ENCODE measurements around the gene DARS1. TPM values are rescaled to one million over a fixed set of nuclear protein-coding genes. Genes with fewer than 3 reads are reported as not detected.

Gene DARS1
- total and polyA plus RNA-seq, 2 experiments from 2014 or later = 115 to 148 TPM

DNA sequence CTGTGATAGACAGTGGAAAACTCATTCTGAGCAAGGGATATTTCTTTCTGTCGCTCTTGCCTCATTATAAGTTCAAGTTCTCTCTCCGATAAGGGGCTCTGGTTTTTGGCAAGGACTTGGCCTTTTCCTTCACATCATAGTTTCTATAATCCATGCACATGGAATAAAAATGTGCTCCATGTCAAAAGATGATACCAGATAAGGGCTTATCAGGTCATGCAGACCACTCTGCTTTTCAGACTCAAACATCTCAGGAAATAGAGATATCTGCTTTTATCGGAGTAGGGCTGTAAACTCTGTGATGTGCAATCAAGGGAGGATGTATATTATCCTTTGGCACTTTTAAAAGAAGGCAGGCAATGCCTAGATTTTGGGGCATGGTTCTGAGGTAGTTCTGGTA is 45.0 kb upstream of the DARS1 start:
- Histone ChIP-seq H3K27ac (ENCODE audit: low read depth) (no peak overlapping the region), H3K79me2 (replicated peaks; ENCODE audit: insufficient read depth) (no peaks in the 10 kb centered on the region), H3K27me3 (ENCODE audit: insufficient read depth) (peaks cover 7% of the 10 kb centered on the region; the same call in 1 of the 2 replicates), H4K20me1 (replicated peaks; ENCODE audit: insufficient read depth) (no peaks in the 10 kb centered on the region), H3K4me2 (no peak overlapping the region), H3K4me3 (no peak overlapping the region), H3K9me2 (ENCODE audit: insufficient read depth) (0 out of 2 replicates have a peak, but pooled peaks cover 5% of the 10 kb centered on the region), H3K4me1 (ENCODE audit: insufficient read depth) (peaks cover 9% of the 10 kb centered on the region), H3F3A (replicated peaks; ENCODE audit: low read depth) (no peaks in the 10 kb centered on the region), H3K36me3 (ENCODE audit: insufficient read depth) (no peaks in the 10 kb centered on the region), H2AFZ (no peak overlapping the region)
- ATAC-seq = no peak
- no peaks in the 10 kb centered on the region for H3K36me3 Mint-ChIP-seq (ENCODE audit: low read depth)
- DNase-seq (ENCODE audit: low spot score) = no peak
- TF ChIP-seq, protein P1, sequence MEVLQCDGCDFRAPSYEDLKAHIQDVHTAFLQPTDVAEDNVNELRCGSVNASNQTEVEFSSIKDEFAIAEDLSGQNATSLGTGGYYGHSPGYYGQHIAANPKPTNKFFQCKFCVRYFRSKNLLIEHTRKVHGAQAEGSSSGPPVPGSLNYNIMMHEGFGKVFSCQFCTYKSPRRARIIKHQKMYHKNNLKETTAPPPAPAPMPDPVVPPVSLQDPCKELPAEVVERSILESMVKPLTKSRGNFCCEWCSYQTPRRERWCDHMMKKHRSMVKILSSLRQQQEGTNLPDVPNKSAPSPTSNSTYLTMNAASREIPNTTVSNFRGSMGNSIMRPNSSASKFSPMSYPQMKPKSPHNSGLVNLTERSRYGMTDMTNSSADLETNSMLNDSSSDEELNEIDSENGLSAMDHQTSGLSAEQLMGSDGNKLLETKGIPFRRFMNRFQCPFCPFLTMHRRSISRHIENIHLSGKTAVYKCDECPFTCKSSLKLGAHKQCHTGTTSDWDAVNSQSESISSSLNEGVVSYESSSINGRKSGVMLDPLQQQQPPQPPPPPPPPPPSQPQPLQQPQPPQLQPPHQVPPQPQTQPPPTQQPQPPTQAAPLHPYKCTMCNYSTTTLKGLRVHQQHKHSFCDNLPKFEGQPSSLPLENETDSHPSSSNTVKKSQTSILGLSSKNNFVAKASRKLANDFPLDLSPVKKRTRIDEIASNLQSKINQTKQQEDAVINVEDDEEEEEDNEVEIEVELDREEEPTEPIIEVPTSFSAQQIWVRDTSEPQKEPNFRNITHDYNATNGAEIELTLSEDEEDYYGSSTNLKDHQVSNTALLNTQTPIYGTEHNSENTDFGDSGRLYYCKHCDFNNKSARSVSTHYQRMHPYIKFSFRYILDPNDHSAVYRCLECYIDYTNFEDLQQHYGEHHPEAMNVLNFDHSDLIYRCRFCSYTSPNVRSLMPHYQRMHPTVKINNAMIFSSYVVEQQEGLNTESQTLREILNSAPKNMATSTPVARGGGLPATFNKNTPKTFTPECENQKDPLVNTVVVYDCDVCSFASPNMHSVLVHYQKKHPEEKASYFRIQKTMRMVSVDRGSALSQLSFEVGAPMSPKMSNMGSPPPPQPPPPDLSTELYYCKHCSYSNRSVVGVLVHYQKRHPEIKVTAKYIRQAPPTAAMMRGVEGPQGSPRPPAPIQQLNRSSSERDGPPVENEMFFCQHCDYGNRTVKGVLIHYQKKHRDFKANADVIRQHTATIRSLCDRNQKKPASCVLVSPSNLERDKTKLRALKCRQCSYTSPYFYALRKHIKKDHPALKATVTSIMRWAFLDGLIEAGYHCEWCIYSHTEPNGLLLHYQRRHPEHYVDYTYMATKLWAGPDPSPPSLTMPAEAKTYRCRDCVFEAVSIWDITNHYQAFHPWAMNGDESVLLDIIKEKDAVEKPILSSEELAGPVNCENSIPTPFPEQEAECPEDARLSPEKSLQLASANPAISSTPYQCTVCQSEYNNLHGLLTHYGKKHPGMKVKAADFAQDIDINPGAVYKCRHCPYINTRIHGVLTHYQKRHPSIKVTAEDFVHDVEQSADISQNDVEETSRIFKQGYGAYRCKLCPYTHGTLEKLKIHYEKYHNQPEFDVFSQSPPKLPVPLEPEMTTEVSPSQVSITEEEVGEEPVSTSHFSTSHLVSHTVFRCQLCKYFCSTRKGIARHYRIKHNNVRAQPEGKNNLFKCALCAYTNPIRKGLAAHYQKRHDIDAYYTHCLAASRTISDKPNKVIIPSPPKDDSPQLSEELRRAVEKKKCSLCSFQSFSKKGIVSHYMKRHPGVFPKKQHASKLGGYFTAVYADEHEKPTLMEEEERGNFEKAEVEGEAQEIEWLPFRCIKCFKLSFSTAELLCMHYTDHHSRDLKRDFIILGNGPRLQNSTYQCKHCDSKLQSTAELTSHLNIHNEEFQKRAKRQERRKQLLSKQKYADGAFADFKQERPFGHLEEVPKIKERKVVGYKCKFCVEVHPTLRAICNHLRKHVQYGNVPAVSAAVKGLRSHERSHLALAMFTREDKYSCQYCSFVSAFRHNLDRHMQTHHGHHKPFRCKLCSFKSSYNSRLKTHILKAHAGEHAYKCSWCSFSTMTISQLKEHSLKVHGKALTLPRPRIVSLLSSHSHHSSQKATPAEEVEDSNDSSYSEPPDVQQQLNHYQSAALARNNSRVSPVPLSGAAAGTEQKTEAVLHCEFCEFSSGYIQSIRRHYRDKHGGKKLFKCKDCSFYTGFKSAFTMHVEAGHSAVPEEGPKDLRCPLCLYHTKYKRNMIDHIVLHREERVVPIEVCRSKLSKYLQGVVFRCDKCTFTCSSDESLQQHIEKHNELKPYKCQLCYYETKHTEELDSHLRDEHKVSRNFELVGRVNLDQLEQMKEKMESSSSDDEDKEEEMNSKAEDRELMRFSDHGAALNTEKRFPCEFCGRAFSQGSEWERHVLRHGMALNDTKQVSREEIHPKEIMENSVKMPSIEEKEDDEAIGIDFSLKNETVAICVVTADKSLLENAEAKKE (CRISPR knock-in tag; IDR thresholded peaks at IDR 0.05) = no peak
- no peak for TF ChIP-seq NANOG (IDR thresholded peaks at IDR 0.05; ENCODE audit: borderline replicate concordance)
- TF ChIP-seq CTCF (conservative IDR thresholded peaks at IDR 0.05; ENCODE audit: low read depth in 2 of 2) = no peak
- TF ChIP-seq REST (IDR thresholded peaks at IDR 0.05; ENCODE audit: unreplicated experiment) = no peak
- TF ChIP-seq EZH2 (IDR thresholded peaks at IDR 0.05; ENCODE audit: low read depth, unreplicated experiment) = no peak
- TF ChIP-seq CREB1 (CRISPR knock-in tag; IDR thresholded peaks at IDR 0.05; ENCODE audit: low read depth) = no peak
- TF ChIP-seq ZNF331 (CRISPR knock-in tag; IDR thresholded peaks at IDR 0.05; ENCODE audit: low read depth) = no peak
- no peak for TF ChIP-seq POLR2AphosphoS5 (IDR thresholded peaks at IDR 0.05; ENCODE audit: low read depth)
- TF ChIP-seq ETS1 (IDR thresholded peaks at IDR 0.05) = no peak
- no peak for TF ChIP-seq ZNF114 (CRISPR knock-in tag; IDR thresholded peaks at IDR 0.05)
- H3K27me3 Mint-ChIP-seq (ENCODE audit: insufficient read depth, low read depth, poor library complexity) = peaks cover 3% of the 10 kb centered on the region
- no peak overlapping the region for H3K27ac Mint-ChIP-seq
- H3K4me3 Mint-ChIP-seq = no peak overlapping the region
- H3K9me3 Mint-ChIP-seq = no peaks in the 10 kb centered on the region
- H3K4me1 Mint-ChIP-seq = peaks cover 14% of the 10 kb centered on the region

Measured in GM23338 (cell line).